GM19351 (cell line): ENCODE measurements around the gene CSNK1D.
"Not testable (repeated sequence)": the region's sequence is repeated elsewhere in the genome, so short reads cannot be mapped to it uniquely, and the experiment has no call there.

Experiments used
- ATAC-seq: cut with Tn5 transposase; IDR thresholded peaks from one replicate; pipeline ENCODE4 v1.9.1; 2021; ENCODE audit warnings: mild to moderate bottlenecking, moderate library complexity; ENCODE audit not compliant: unreplicated experiment

The CSNK1D gene

GRCh38 chr17:82195675-82196672, 77.5 kb downstream of the CSNK1D start:
- no peak for ATAC-seq

- no peak for ATAC-seq
Observed at GRCh38 chr17:82194765-82195164, 78.7 kb downstream of the CSNK1D start.

- no peak for ATAC-seq
Observed at GRCh38 chr17:82193520-82194220, 79.8 kb downstream of the CSNK1D start.

DNA sequence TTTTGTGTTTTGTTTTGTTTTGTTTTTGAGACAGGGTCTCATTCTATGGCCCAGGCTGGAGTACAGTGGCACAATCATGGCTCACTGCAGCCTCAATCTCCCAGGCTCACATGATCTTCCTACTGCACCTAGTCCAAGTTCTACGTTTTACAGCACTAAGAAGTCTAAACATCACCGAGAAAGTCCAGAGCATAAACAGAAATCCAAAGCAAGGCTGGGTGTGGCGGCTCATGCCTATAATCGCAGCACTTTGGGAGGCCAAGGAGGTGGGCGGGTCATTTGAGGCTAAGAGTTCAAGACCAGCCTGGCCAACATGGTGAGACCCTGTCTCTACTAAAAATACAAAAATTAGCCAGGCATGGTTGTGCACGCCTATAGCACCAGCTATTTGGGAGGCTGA, 80.5 kb downstream of the CSNK1D start:
- not testable (repeated sequence) for ATAC-seq
